Natural killer cell (primary cell): ENCODE results near the gene SIRT5. TPM values are rescaled to one million over a fixed set of nuclear protein-coding genes. Genes with fewer than 3 reads are reported as not detected.

Experiments used
- ATAC-seq, 3 donors: fragments of 150-1000 bp in 2 of 3; fragments of 200-7000 bp in 1 of 3; cut with Tn5 transposase; 1 replicate in 1 of 3; 2 replicates in 2 of 3; pipeline ENCODE4 v1.10.0; 2021; ENCODE audit warnings: mild to moderate bottlenecking in 2 of 3, moderate library complexity in 2 of 3
- DNase-seq, 2 donors: peaks; one replicate each; pipeline versions ENCODE4 v3.0.0 to v3.0.0-alpha.2; 2013 to 2021; ENCODE audit warnings: mixed read lengths in 1 of 2
- H3K27ac ChIP-seq: one replicate; pipeline ENCODE4 v1.5.1; 2013; ENCODE audit warnings: mild to moderate bottlenecking, low read length
- H3K27me3 ChIP-seq: one replicate; pipeline ENCODE4 v1.6.1; 2013; ENCODE audit warnings: low read length; ENCODE audit not compliant: control insufficient read depth, insufficient read depth
- H3K36me3 ChIP-seq: one replicate; pipeline ENCODE4 v1.6.1; 2013; ENCODE audit warnings: low read length; ENCODE audit not compliant: control insufficient read depth, insufficient read depth
- H3K4me1 ChIP-seq: one replicate; pipeline ENCODE4 v1.6.1; 2013; ENCODE audit warnings: low read length; ENCODE audit not compliant: control insufficient read depth, insufficient read depth
- H3K4me3 ChIP-seq: one replicate; pipeline ENCODE4 v1.5.1; 2013; ENCODE audit warnings: low read length
- H3K9me3 ChIP-seq: one replicate; pipeline ENCODE4 v1.6.1; 2013; ENCODE audit warnings: low read length; ENCODE audit not compliant: control insufficient read depth, insufficient read depth
- H3K27ac Mint-ChIP-seq, 2 donors: one replicate each; pipeline ENCODE4 v1.8.0; 2022; ENCODE audit warnings: mild to moderate bottlenecking in 2 of 2, mixed read lengths in 2 of 2, moderate library complexity in 1 of 2
- H3K27me3 Mint-ChIP-seq, 2 donors: one replicate each; pipeline ENCODE4 v1.8.0; 2022; ENCODE audit warnings: low read depth in 2 of 2, mixed read lengths in 2 of 2
- H3K36me3 Mint-ChIP-seq: one replicate; pipeline ENCODE4 v1.8.0; 2022; ENCODE audit warnings: mixed read lengths
- H3K4me1 Mint-ChIP-seq, 2 donors: one replicate each; pipeline ENCODE4 v1.8.0; 2022; ENCODE audit warnings: mixed read lengths in 2 of 2
- H3K4me3 Mint-ChIP-seq: one replicate; pipeline ENCODE4 v1.8.0; 2022; ENCODE audit warnings: mild to moderate bottlenecking, moderate library complexity, mixed read lengths
- H3K9me3 Mint-ChIP-seq, 2 donors: one replicate each; pipeline ENCODE4 v1.8.0; 2022; ENCODE audit warnings: mixed read lengths in 2 of 2
- CTCF ChIP-seq: fragments of 200-600 bp; IDR thresholded peaks from one replicate; pipeline ENCODE4 v1.8.0; 2022; ENCODE audit warnings: antibody characterized with exemption
- WGBS: methylation state at CpG from one replicate; pipeline ENCODE4 v1.1.7; 2013; ENCODE audit warnings: missing lambda C conversion rate; ENCODE audit not compliant: insufficient coverage; 5-methylcytosine and 5-hydroxymethylcytosine counted together
- intact Hi-C: fragments of 100-400 bp; cut with micrococcal nuclease; formaldehyde crosslinking; loops from one replicate; pipeline ENCODE4 v1.14.2; 2022
- total RNA-seq, 4 donors: library from RNA; stranded (reverse); fragments of 120-200 nt in 1 of 4; gene quantifications; one replicate each; pipeline versions ENCODE4 v1.2.3 to v1.2.4, GENCODE V29; 2013 to 2022

SIRT5 gene
- total RNA-seq, 3 donors from 2014 or later (not counting 1 experiment from before 2014, with no cell fraction given): 8.8 to 13.9 (median 12.2) TPM

GRCh38 chr6:13615792-13616120 lies 41.4 kb downstream of the SIRT5 start:
- WGBS: 0% methylated on average over 14 of the region's 14 CpGs
- peaks cover 37% of the 10 kb centered on the region for H3K36me3 ChIP-seq
- peak overlapping the region; percentile 76 for H3K27ac ChIP-seq
- Mint-ChIP-seq H3K36me3 (peaks cover 7% of the 10 kb centered on the region), H3K4me1 (peaks cover 35 to 37% of the 10 kb centered on the region in 2 donors), H3K4me3 (peak overlapping the region; percentile 99), H3K27me3 (no peaks in the 10 kb centered on the region), H3K27ac (peak overlapping the region; percentile 94 to 99), H3K9me3 (no peaks in the 10 kb centered on the region)
- TF ChIP-seq CTCF: no peak
- no peaks in the 10 kb centered on the region for H3K27me3 ChIP-seq
- H3K4me3 ChIP-seq: peak overlapping the region; percentile 91
- no peaks in the 10 kb centered on the region for H3K9me3 ChIP-seq
- intact Hi-C loops: loop anchor here (1.0 to 5.0 kb wide), 3 partner anchors 41 to 288 kb away; partner anchors contain the start of genes SIRT5 and TBC1D7
- H3K4me1 ChIP-seq: peaks cover 17% of the 10 kb centered on the region
- ATAC-seq (peak in 1 of 3 donors; percentile 12), DNase-seq (peak; percentile 31 to 59)

- Histone ChIP-seq H3K9me3 (no peaks in the 10 kb centered on the region), H3K27ac (no peak overlapping the region), H3K4me1 (peaks cover 17% of the 10 kb centered on the region), H3K4me3 (no peak overlapping the region), H3K36me3 (peaks cover 50% of the 10 kb centered on the region), H3K27me3 (no peaks in the 10 kb centered on the region)
- Mint-ChIP-seq H3K4me3 (peak overlapping the region; percentile 99), H3K9me3 (no peaks in the 10 kb centered on the region), H3K27me3 (no peaks in the 10 kb centered on the region), H3K36me3 (peaks cover 7% of the 10 kb centered on the region), H3K4me1 (peaks cover 35 to 37% of the 10 kb centered on the region in 2 donors), H3K27ac (peak overlapping the region; percentile 75 to 94)
- intact Hi-C loops: loop anchor here (5.0 kb wide), 1 partner anchor 290 kb away; the partner anchor contains the start of gene TBC1D7
- no peak for DNase-seq
- WGBS: 90% methylated on average over 2 of the region's 2 CpGs
- no peak for TF ChIP-seq CTCF
- ATAC-seq: no peak
Observed at GRCh38 chr6:13617066-13617465, 42.7 kb downstream of the SIRT5 start.

- no peak overlapping the region for H3K27ac ChIP-seq
- H3K36me3 Mint-ChIP-seq: peaks cover 13% of the 10 kb centered on the region
Observed at GRCh38 chr6:13624871-13625288, 50.5 kb downstream of the SIRT5 start.

More at GRCh38 chr6:13624871-13625288, 50.5 kb downstream of the SIRT5 start:
- no peaks in the 10 kb centered on the region for H3K27me3 Mint-ChIP-seq
- Histone ChIP-seq H3K4me3 (no peak overlapping the region), H3K9me3 (no peaks in the 10 kb centered on the region), H3K36me3 (peaks cover 79% of the 10 kb centered on the region), H3K4me1 (no peaks in the 10 kb centered on the region), H3K27me3 (no peaks in the 10 kb centered on the region)
- H3K4me3 Mint-ChIP-seq: no peak overlapping the region
- intact Hi-C loops: no loop called here
- H3K27ac Mint-ChIP-seq: peak overlapping the region; percentile 15 to 56
- WGBS: 86% methylated on average over 4 of the region's 4 CpGs
- H3K9me3 Mint-ChIP-seq: no peaks in the 10 kb centered on the region
- peaks cover 5 to 18% of the 10 kb centered on the region in 2 donors for H3K4me1 Mint-ChIP-seq
- TF ChIP-seq CTCF: peak; percentile 41
- DNase-seq: peak in 1 of 2 donors; percentile 71
- ATAC-seq: peak in 2 of 3 donors; percentile 70
